ENCODE results near the gene PHC2. TPM values are rescaled to one million over a fixed set of nuclear protein-coding genes. Genes with fewer than 3 reads are reported as not detected.

The PHC2 gene
- total RNA-seq, 1 experiment from 2014 or later = 9.4 TPM

GRCh38 chr1:33443080-33443704, 12.3 kb upstream of the PHC2 start:
- H3K4me2 ChIP-seq (ENCODE audit: insufficient read depth, insufficient read length, low read length) = no peak overlapping the region
- no peaks in the 10 kb centered on the region for H3K79me2 ChIP-seq (ENCODE audit: insufficient read depth, low read length)
- H3K4ac ChIP-seq (ENCODE audit: low read depth, low read length) = no peak overlapping the region
- H4K20me1 ChIP-seq (ENCODE audit: control insufficient read depth, insufficient read depth, insufficient read length) = no peaks in the 10 kb centered on the region
- Mint-ChIP-seq H3K27ac (no peak overlapping the region), H3K4me3 (no peak overlapping the region), H3K36me3 (ENCODE audit: insufficient read depth in 1 of 3, low read depth in 3 of 3) (no peaks in the 10 kb centered on the region), H3K9me3 (peaks cover 0 to 2% of the 10 kb centered on the region in 2 experiments; a peak in 2 of 5 replicates), H3K4me1 (peaks cover 20 to 24% of the 10 kb centered on the region in 2 experiments), H3K27me3 (ENCODE audit: low read depth) (peaks cover 15% of the 10 kb centered on the region)
- no peak overlapping the region for H2BK12ac ChIP-seq (ENCODE audit: insufficient read length, low read depth, low read length)
- H2AFZ ChIP-seq (ENCODE audit: low read length) = no peak overlapping the region
- H3K23me2 ChIP-seq (ENCODE audit: insufficient read length, low read depth, low read length, poor library complexity, severe bottlenecking) = no peaks in the 10 kb centered on the region
- no peak overlapping the region for H2BK5ac ChIP-seq (ENCODE audit: insufficient read length, low read length)
- H3K9me3 ChIP-seq (ENCODE audit: control insufficient read depth, low read depth, low read length) = no peaks in the 10 kb centered on the region
- H2BK15ac ChIP-seq (ENCODE audit: low read depth, low read length) = no peak overlapping the region
- no peak overlapping the region for H3T11ph ChIP-seq (ENCODE audit: low read length)
- no peaks in the 10 kb centered on the region for H3K79me1 ChIP-seq (ENCODE audit: insufficient read depth, low read depth, low read length, poor library complexity, severe bottlenecking)
- no peak overlapping the region for H3K9ac ChIP-seq (ENCODE audit: extremely low read depth, insufficient read length, low read length)
- H4K91ac ChIP-seq (ENCODE audit: insufficient read length, low read depth, low read length) = no peak overlapping the region
- no CpG with 5 or more reads among the region's 4 CpGs for WGBS (ENCODE audit: extremely low coverage, insufficient read length, low lambda C conversion rate)
- no peak overlapping the region for H3K27ac ChIP-seq (ENCODE audit: insufficient read length, low read depth, low read length)
- H2AK5ac ChIP-seq (ENCODE audit: insufficient read length, low read length) = no peak overlapping the region
- H4K8ac ChIP-seq (replicated peaks; ENCODE audit: insufficient read length, low read depth, low read length) = no peak overlapping the region
- H3K27me3 ChIP-seq (ENCODE audit: insufficient read depth, low read length) = no peaks in the 10 kb centered on the region; the same call in 1 of the 2 replicates
- no peak overlapping the region for H3K14ac ChIP-seq (ENCODE audit: insufficient read depth, low read length)
- H3K18ac ChIP-seq (ENCODE audit: insufficient read length, low read depth, low read length) = no peak overlapping the region
- no peak overlapping the region for H3K56ac ChIP-seq (ENCODE audit: insufficient read length, low read depth, low read length)
- no peaks in the 10 kb centered on the region; the same call in 1 of the 2 replicates for H3K4me1 ChIP-seq (ENCODE audit: insufficient read depth, low read length)
- H4K5ac ChIP-seq (ENCODE audit: insufficient read length, low read depth, low read length) = no peak overlapping the region
- TF ChIP-seq CTCF (conservative IDR thresholded peaks at IDR 0.05) = no peak
- H2BK20ac ChIP-seq (ENCODE audit: low read depth, low read length, poor library complexity, severe bottlenecking) = no peak overlapping the region
- DNase-seq = no peak
- H2BK120ac ChIP-seq (ENCODE audit: low read depth, low read length, poor library complexity, severe bottlenecking) = no peak overlapping the region
- H3K23ac ChIP-seq (ENCODE audit: insufficient read length, low read depth, low read length) = no peak overlapping the region

All from H9 (cell line).